Measurements from ENCODE around the gene TBPL1.
A peak's percentile ranks its signal among the peaks of the same experiment; 100 is the strongest.
"Not testable (repeated sequence)": the region's sequence is repeated elsewhere in the genome, so short reads cannot be mapped to it uniquely, and the experiment has no call there.

The TBPL1 gene

GRCh38 chr6:133973109-133973971 lies 20.3 kb downstream of the TBPL1 start:
- DNase-seq, result peak; percentile 64

- peak; percentile 54 for DNase-seq
Observed at GRCh38 chr6:133977983-133978895, 25.2 kb downstream of the TBPL1 start.

GRCh38 chr6:133978896-133979240 lies 25.8 kb downstream of the TBPL1 start:
- no peak for DNase-seq

- DNase-seq, result not testable (repeated sequence)
Observed at GRCh38 chr6:133979269-133979963, 26.4 kb downstream of the TBPL1 start.

- DNase-seq, result no peak
Observed at GRCh38 chr6:133980168-133980567, 27.1 kb downstream of the TBPL1 start.

GRCh38 chr6:133983099-133983939 lies 30.3 kb downstream of the TBPL1 start:
- DNase-seq, result peak; percentile 37

- DNase-seq, result no peak
Observed at GRCh38 chr6:133985970-133986369, 32.9 kb downstream of the TBPL1 start.

- DNase-seq, result no peak
Observed at GRCh38 chr6:133986942-133987341, 33.9 kb downstream of the TBPL1 start.

- DNase-seq, result no peak
Observed at GRCh38 chr6:133989525-133989924, 36.5 kb downstream of the TBPL1 start.

GRCh38 chr6:133990321-133990720 lies 37.3 kb downstream of the TBPL1 start:
- no peak for DNase-seq

GRCh38 chr6:133991096-133991593 lies 38.1 kb downstream of the TBPL1 start:
- DNase-seq, result peak; percentile 98

GRCh38 chr6:133992992-133993680 lies 40.1 kb downstream of the TBPL1 start:
- DNase-seq, result no peak

- peak; percentile 30 for DNase-seq
Observed at GRCh38 chr6:133995296-133995695, 42.3 kb downstream of the TBPL1 start.

GRCh38 chr6:133995758-133996157 lies 42.7 kb downstream of the TBPL1 start:
- DNase-seq, result no peak

GRCh38 chr6:133997267-133997666 lies 44.2 kb downstream of the TBPL1 start:
- DNase-seq, result no peak

GRCh38 chr6:133999305-133999704 lies 46.3 kb downstream of the TBPL1 start:
- no peak for DNase-seq

GRCh38 chr6:134000443-134000842 lies 47.4 kb downstream of the TBPL1 start:
- DNase-seq, result no peak

- DNase-seq, result no peak
Observed at GRCh38 chr6:134002821-134003220, 49.8 kb downstream of the TBPL1 start.

- DNase-seq, result peak; percentile 66
Observed at GRCh38 chr6:134003542-134003951, 50.5 kb downstream of the TBPL1 start.

GRCh38 chr6:134004714-134005113 lies 51.7 kb downstream of the TBPL1 start:
- peak; percentile 23 for DNase-seq

- no peak for DNase-seq
Observed at GRCh38 chr6:134005800-134006199, 52.8 kb downstream of the TBPL1 start.
